Body of pancreas (tissue), 4 donors: Measurements from ENCODE around the gene ADGRD1. TPM values are rescaled to one million over a fixed set of nuclear protein-coding genes. Genes with fewer than 3 reads are reported as not detected.

Source experiments
- ATAC-seq: fragments of 150-250 bp; one replicate; pipeline ENCODE4 v1.9.1; 2016
- DNase-seq, 4 donors: peaks; one replicate each; pipeline ENCODE4 v3.0.0-alpha.2; 2019
- H3K27ac ChIP-seq, 4 donors: fragments of 200-600 bp; sonication (generic); 1 replicate in 3 of 4; 2 replicates in 1 of 4; pipeline versions ENCODE4 v1.5.1 to v1.6.1; 2016 to 2019; ENCODE audit warnings: mild to moderate bottlenecking in 1 of 4, mixed read lengths in 1 of 4, moderate library complexity in 1 of 4
- H3K27me3 ChIP-seq, 2 donors: fragments of 200-600 bp; sonication (generic); one replicate each; pipeline ENCODE4 v1.6.0; 2016; ENCODE audit warnings: mild to moderate bottlenecking in 1 of 2
- H3K36me3 ChIP-seq, 2 donors: fragments of 200-600 bp; sonication (generic); replicated peaks in 1 of 2; 2 replicates each; pipeline ENCODE4 v1.5.1; 2016; ENCODE audit warnings: low read depth in 2 of 2; ENCODE audit not compliant: insufficient read depth in 1 of 2
- H3K4me1 ChIP-seq: fragments of 200-600 bp; sonication (generic); one replicate; pipeline ENCODE4 v1.6.0; 2016
- H3K4me3 ChIP-seq, 2 donors: fragments of 200-600 bp; sonication (generic); 1 replicate in 1 of 2; 2 replicates in 1 of 2; pipeline ENCODE4 v1.5.1; 2016 to 2019
- H3K9me3 ChIP-seq, 3 donors: fragments of 200-600 bp; sonication (generic); 1 replicate in 2 of 3; 2 replicates in 1 of 3; pipeline ENCODE4 v1.5.1; 2016
- POLR2A ChIP-seq, 3 donors: fragments of 450-650 bp; IDR thresholded peaks; one replicate each; pipeline ENCODE4 v1.6.1; 2016; ENCODE audit warnings: antibody characterized with exemption in 3 of 3, mild to moderate bottlenecking in 2 of 3
- WGBS, 2 donors: methylation state at CpG; one replicate each; pipeline ENCODE4 v1.1.5; 2017; 5-methylcytosine and 5-hydroxymethylcytosine counted together
- intact Hi-C: fragments of 100-400 bp; cut with DNase I; formaldehyde crosslinking; loops from one replicate; pipeline ENCODE4 v1.15.1; 2023
- total RNA-seq, 2 donors: library from RNA; depleted of rRNA; stranded (reverse); fragments of >200 nt; gene quantifications; one replicate each; pipeline ENCODE4 v1.1.0, GENCODE V29; 2016
- TF ChIP-seq, protein P1 (sequence below), 7 experiments: fragments of 450-650 bp in 4 of 7; fragments of 200-600 bp in 3 of 7; sonication (generic) in 3 of 7; IDR thresholded peaks; one replicate each; pipeline ENCODE4 v1.5.1; 2016 to 2019; ENCODE audit warnings: antibody characterized with exemption in 7 of 7

Gene ADGRD1
- total RNA-seq, 2 donors from 2014 or later = 4.4 to 4.9 TPM

GRCh38 chr12:130960058-130960457 lies 6.4 kb downstream of the ADGRD1 start:
- Histone ChIP-seq H3K27ac (no peak overlapping the region), H3K4me3 (no peak overlapping the region), H3K27me3 (no peaks in the 10 kb centered on the region), H3K36me3 (no peaks in the 10 kb centered on the region), H3K9me3 (no peaks in the 10 kb centered on the region), H3K4me1 (peaks cover 4% of the 10 kb centered on the region)
- DNase-seq (no peak), ATAC-seq (no peak)
- WGBS, 2 donors = 87 to 95% methylated on average over 3 of the region's 3 CpGs
- intact Hi-C loops = no loop called here
- TF ChIP-seq POLR2A (IDR thresholded peaks at IDR 0.05) = no peak
- TF ChIP-seq, protein P1, sequence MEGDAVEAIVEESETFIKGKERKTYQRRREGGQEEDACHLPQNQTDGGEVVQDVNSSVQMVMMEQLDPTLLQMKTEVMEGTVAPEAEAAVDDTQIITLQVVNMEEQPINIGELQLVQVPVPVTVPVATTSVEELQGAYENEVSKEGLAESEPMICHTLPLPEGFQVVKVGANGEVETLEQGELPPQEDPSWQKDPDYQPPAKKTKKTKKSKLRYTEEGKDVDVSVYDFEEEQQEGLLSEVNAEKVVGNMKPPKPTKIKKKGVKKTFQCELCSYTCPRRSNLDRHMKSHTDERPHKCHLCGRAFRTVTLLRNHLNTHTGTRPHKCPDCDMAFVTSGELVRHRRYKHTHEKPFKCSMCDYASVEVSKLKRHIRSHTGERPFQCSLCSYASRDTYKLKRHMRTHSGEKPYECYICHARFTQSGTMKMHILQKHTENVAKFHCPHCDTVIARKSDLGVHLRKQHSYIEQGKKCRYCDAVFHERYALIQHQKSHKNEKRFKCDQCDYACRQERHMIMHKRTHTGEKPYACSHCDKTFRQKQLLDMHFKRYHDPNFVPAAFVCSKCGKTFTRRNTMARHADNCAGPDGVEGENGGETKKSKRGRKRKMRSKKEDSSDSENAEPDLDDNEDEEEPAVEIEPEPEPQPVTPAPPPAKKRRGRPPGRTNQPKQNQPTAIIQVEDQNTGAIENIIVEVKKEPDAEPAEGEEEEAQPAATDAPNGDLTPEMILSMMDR (IDR thresholded peaks at IDR 0.05) = no peak

- ATAC-seq (no peak), DNase-seq (no peak)
- TF ChIP-seq POLR2A (IDR thresholded peaks at IDR 0.05) = no peak
- TF ChIP-seq, protein P1 (IDR thresholded peaks at IDR 0.05) = no peak
- Histone ChIP-seq H3K9me3 (no peaks in the 10 kb centered on the region), H3K27ac (no peak overlapping the region), H3K36me3 (no peaks in the 10 kb centered on the region), H3K4me3 (no peak overlapping the region), H3K4me1 (no peaks in the 10 kb centered on the region), H3K27me3 (no peaks in the 10 kb centered on the region)
- 90 to 93% methylated on average over 8 of the region's 8 CpGs for WGBS, 2 donors
- intact Hi-C loops = no loop called here
Measured at GRCh38 chr12:130960787-130961186, 7.1 kb downstream of the ADGRD1 start.

DNA sequence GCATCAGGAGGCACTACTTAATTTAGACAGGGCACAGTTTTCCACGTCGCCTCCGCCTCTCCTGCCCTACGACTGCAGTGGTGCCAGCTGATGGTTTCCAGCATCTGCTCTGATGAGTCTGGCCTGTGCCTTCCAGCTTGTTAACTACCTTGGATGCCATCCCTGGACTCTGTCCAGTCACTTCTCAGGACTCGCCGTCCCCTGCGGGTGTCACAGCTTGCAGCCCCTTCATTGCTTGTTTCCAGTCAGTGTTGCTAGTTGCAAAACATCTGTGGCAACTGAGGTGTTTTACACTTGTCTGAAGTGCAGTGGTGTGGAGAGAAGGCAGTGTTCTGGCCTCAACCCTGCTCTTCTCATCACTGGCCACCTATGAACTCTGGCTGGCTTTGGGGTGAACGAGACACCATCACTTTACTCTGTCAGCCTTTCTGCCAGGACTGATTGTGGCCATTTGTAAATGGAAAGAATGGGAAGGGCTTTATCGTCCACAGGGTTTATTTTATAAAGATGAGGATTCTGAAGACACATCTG lies 8.3 kb downstream of the ADGRD1 start:
- intact Hi-C loops = no loop called here

DNA sequence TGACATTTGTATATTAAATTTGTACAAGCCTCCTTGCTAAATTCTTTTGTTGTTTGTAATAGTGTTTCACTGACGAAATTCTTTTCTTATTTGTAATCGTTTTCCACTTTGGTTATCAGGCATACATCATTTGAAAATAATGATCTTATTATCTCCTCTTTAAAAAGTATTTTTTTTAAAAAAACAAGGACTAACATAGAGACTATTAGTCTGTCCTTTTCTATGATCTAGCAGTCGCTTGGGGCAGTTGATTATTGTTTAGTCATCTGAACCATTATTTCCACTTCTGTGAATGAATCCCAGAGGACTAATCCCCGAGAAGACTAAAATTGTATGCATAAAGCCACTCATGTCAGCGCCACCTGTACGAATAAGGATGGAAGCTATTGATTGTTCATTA lies 11.5 kb downstream of the ADGRD1 start:
- Histone ChIP-seq H3K36me3 (no peaks in the 10 kb centered on the region), H3K27ac (no peak overlapping the region), H3K27me3 (no peaks in the 10 kb centered on the region), H3K4me3 (no peak overlapping the region), H3K9me3 (no peaks in the 10 kb centered on the region), H3K4me1 (no peaks in the 10 kb centered on the region)
- intact Hi-C loops = no loop called here
- 50 to 59% methylated on average over 6 of the region's 6 CpGs for WGBS, 2 donors
- TF ChIP-seq POLR2A (IDR thresholded peaks at IDR 0.05) = no peak
- TF ChIP-seq, protein P1 (IDR thresholded peaks at IDR 0.05) = no peak
- no peak for ATAC-seq
- no peak for DNase-seq

More for the DNA sequence above, 8.3 kb downstream of the ADGRD1 start:
- H3K4me1 ChIP-seq = no peaks in the 10 kb centered on the region
- H3K9me3 ChIP-seq = no peaks in the 10 kb centered on the region
- no peak overlapping the region for H3K4me3 ChIP-seq
- no peaks in the 10 kb centered on the region for H3K36me3 ChIP-seq
- DNase-seq (no peak), ATAC-seq (no peak)
- no peak overlapping the region for H3K27ac ChIP-seq
- WGBS, 2 donors = 85 to 90% methylated on average over 9 of the region's 9 CpGs
- TF ChIP-seq, protein P1 (IDR thresholded peaks at IDR 0.05) = no peak
- TF ChIP-seq POLR2A (IDR thresholded peaks at IDR 0.05) = no peak
- no peaks in the 10 kb centered on the region for H3K27me3 ChIP-seq

GRCh38 chr12:130965668-130966067 lies 12.0 kb downstream of the ADGRD1 start:
- TF ChIP-seq POLR2A (IDR thresholded peaks at IDR 0.05) = no peak
- TF ChIP-seq, protein P1 (IDR thresholded peaks at IDR 0.05) = no peak
- no peaks in the 10 kb centered on the region for H3K36me3 ChIP-seq
- no peaks in the 10 kb centered on the region for H3K27me3 ChIP-seq
- 66 to 68% methylated on average over 2 of the region's 2 CpGs for WGBS, 2 donors
- H3K4me3 ChIP-seq = no peak overlapping the region
- H3K9me3 ChIP-seq = no peaks in the 10 kb centered on the region
- intact Hi-C loops = no loop called here
- no peak overlapping the region for H3K27ac ChIP-seq
- H3K4me1 ChIP-seq = no peaks in the 10 kb centered on the region
- no peak for DNase-seq
- ATAC-seq = no peak
